SIG-M5 (cell line): ENCODE data around the gene TTLL7.

ENCODE experiments used
- DNase-seq: peaks from one replicate; lab custom pipeline; 2025; lab: John Stamatoyannopoulos, UW

Gene TTLL7

DNA sequence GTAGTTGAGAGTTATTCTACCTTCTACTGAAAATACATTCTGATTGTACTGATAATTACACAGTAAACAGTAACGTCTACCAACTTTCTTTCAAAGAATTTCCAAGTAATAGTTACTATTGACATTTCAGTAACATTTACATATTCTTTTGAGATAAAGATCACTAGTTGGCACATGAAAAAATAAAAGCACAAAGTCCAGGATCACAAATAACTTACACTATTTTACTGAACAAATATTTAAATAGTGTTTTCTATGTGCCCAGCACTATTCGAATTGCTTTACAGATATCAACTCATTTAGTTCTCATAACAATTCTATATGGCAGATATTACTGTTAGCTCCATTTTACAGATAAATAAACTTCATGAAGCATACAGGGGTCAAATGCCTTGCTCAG is 126.4 kb downstream of the TTLL7 start:
- no peak for DNase-seq

DNA sequence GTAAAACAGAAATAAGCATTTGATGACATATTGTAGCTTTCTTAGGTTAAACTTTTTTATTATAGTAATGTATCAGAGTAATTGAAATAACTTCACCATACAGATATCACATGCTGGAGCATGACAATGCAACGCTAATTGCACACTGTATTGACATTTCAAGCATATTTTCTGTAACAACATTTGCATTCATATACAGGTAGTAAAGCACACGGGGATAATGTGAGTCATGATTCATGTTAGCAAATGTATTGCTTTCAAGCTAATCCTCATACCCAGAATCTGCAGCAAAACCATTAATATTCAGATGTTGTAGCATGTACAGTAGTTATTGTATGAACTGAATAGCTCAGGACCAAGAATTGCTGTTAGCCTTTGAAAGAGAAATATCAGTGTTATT is 133.9 kb downstream of the TTLL7 start:
- DNase-seq = no peak

DNA sequence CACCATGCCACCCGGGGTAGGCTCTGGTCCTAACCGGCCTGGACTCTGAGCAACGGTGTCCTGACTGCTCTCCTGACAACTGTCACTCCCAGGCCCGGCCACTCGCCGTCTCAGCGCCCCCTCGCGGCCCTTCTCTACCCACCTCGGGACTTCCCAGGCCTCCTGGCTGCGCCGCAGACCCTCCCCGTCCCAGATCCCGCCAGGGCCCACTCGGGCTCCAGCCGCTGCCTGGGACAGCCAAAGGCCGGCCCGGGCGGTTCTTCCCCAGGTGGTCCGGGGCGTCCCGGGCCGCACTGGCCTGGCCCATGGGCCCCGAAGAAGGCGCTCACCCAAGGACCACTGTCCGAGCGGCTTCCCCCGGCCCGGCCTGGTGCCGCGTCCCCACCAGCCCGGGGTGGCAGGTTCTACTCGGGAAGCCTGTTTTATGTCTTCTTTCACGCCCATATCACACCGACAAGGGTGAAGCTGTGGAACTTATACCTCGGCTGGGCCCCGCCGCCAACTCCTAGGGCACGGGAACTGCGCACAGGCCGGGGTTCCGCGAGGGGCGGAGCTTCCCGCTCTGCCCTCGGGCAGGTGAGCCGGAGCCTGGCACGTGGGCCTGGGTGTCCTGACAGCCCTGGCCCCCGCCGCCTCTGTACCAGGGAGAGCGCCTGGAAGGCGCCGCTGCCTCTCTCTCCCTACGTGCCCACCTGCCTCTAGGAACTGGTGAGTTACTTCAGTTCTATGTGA is 138.3 kb downstream of the TTLL7 start:
- DNase-seq = no peak

GRCh38 chr1:83857716-83858115 is 141.2 kb downstream of the TTLL7 start:
- no peak for DNase-seq

DNA sequence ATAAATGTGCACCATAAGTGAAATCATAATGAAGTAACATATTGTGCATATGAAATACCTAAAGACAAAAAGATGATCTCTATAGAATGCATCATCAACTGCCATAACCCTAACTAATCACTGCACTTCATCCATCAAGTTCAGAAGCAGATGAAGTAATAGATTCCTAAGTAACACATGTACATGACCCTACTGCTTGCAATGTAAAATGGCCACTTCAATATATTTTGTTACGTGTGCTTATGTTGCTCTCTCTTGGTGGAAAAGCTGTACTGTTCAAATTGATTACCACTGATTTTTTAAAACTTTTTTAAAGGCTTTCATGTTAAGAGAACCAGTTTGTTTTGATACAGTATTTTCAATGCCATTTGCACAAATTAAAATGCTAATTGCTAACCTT is 141.8 kb downstream of the TTLL7 start:
- DNase-seq = no peak

DNA sequence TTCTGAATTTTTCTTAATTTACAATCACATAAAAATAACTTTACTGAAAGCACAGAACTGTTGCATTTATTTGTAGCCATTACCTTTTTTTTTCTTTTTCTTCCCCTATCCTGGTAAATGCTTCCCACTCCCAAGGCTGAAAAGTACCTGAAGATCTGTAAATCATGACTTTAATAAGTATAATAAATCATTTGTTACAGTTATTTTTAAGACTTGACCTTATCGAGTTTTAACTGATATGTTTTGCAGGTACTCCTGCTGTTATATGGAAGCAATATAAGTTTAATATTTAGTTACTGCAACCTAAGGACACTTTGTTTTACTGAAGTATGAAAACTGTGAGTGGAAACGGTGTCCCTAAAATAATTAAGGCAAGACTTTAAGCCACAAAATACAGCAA is 142.6 kb downstream of the TTLL7 start:
- DNase-seq = no peak

GRCh38 chr1:83854456-83854855 is 144.5 kb downstream of the TTLL7 start:
- DNase-seq = no peak

DNA sequence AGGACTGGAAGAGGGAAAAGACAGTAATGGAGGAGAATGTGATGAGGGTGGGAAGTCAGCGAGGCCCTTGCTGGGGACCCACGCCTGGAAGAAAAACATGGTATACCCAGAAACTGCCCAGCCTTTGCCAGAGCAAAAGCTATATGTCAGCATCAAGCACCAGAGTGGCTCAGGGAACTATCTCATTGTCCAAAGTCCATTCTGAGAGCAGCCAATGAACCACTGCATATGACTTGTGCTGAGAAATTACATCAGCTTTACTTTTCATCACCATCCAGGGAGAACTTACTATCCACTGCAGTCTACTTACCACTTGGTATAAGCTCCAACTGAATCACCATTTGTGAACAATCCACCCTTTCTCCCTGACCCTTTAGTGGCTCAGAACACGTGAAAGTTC is 148.1 kb downstream of the TTLL7 start:
- no peak for DNase-seq

DNA sequence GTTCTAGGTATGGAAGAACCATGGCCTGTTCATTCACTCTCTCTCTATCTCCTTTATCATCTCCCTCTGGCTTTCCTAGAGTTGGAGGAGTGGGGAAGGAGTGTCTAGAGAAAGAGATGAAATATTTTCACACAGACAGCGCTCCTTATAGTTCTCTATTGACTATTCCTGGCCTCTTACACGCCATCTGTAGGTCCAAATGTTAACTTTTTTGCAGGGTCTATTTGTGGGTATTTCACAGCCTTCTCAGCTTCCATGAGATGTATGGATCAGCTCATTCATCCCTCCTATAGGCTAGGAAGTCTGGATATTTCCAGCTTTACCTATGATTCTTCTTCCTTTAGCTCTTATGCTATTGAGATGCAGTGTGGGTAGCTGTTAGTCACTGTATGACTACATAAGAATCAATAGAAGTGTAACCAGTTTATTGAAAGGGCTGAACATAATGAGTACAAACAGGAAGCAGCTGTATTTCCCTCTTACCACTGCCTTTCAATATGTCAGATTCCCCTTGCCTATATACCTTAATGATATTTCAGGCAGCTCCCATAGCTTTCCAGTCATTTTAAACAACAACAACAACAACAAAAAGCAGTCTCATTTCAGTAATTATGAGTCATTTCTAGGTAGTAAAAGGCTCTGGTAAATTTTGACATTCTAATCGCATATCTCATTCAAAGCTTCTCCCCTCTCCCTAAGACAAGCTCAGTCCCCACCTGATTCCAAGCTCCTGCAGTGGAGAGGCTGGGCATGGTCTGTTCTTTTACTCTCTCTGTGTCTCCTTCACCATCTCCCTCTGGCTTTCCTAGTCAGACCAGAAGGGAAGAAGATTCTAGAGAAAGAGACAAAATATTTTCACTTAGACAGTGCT is 149.5 kb downstream of the TTLL7 start:
- DNase-seq = no peak

GRCh38 chr1:83846138-83846537 is 152.8 kb downstream of the TTLL7 start:
- no peak for DNase-seq

DNA sequence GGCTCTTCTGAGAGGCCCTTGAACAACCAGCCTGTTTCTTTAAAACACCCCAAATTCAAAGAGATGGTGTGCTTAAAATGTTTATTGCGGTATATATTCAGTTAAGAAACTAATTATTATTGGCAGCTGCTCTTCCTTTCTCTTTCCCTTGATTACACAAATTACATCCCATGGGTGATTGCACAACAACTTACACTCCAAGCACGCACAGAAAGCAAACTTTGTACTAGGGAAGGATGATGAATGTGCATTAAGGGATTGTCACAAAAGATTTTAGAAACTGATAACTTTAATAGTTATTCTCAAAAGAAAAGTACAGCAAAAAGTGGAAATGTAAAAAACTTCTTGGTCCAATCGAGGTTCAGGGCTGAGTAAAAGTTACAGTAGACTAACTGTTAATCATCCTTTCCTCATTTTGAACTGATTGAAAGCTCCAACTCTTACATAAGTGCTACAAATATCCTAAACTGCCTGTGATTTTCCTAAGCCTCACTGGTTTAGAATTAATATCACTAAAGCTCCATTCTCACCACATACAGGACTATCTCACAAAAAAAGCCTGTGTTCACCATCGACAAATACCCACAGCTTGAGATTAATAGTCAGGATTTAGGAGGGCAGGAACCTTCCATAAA is 153.4 kb downstream of the TTLL7 start:
- no peak for DNase-seq

- no peak for DNase-seq
These were observed 154.4 kb downstream of the TTLL7 start for GRCh38 chr1:83844546-83844945.

DNA sequence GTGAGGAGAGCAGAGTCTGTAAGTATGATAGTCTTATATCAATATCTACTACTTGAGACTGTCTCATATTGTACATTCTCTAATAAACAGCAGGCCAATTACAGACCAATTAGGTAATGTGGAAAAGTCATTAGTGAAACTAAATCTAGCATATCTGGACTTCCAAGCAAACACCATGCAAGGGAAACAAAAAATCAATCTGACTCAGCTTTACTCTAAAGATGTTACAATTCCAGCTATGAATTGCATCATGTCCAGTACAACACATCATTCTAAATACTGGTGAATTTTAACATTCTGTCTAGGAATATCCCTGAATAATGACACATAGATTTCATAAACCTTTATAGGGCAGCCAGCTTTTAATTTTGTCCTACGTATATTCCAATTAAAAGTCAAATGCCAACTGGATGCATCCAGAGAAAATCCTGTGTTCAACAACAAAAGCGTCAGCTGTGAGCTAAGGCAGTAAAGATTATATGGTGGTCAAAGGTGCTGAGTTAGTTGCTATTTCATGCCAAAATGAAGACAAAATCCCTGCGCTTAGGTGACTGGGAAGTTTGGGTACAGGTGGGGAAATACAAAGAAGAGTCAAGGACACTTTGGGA is 159.3 kb downstream of the TTLL7 start:
- DNase-seq = no peak

DNA sequence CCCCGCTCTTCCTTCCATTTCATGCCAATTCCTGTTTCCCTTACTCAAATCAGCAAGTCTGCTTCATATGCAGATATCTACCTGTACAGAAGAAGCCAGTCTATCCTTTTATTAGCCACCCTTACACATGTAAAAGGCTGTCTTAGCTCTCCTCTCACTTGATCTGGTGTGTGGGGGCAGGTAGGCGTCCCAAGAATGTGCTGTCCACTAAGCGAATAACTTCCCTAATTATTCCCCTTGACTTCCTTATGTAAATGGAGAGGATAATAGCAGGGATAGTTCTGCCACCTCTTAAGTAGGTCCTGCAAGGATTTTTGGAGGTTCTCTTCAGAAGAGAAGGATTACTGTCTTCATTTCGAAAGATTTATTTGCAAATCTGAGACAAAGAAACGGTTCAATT is 160.4 kb downstream of the TTLL7 start:
- no peak for DNase-seq

DNA sequence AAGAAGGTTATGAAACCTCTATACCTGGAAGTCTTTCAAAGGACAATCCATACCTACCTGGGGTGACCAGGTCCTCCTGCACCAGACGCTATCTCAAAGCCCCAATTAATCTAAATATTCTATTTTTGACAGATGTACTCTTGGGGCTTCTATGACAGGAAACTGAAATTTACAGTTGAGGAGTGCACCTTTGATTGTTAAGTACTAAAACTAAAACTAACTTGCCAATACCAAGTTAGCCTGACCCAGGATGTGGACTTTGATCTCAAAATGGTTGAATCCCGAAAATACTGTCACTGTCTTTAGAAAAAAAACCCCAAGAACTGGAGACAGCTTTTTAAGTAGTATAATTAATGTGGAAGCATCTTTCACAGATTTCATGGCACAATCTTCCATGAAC is 162.4 kb downstream of the TTLL7 start:
- no peak for DNase-seq

DNA sequence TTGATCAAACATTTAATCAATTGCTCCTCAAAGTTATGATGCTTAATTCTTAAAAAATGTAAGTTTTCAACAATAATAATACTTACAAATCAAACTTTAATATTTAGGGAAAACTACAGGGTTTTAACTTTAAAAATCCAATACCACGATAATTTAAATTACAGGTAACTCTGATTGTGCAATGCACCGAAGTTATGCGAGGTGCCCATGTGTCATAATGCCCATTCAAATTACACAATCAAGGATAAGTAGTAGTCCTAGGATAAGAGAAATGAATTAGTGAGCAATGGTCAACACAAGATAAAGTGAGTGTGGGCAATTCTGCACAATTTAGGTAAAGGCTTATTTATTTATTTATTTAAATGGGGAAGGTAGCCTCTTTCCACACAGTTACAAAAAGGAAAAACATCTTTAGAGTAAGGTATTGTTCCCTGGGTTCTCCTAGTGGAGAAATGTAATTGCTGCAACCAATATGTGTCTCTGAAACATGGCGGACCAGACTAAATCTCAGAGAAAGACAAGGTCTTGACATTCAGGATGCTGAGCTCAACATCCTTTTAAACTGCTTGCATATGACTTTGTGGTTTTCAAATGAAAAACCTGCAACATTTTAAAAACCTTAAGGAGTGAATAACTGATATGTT is 164.2 kb downstream of the TTLL7 start:
- no peak for DNase-seq

DNA sequence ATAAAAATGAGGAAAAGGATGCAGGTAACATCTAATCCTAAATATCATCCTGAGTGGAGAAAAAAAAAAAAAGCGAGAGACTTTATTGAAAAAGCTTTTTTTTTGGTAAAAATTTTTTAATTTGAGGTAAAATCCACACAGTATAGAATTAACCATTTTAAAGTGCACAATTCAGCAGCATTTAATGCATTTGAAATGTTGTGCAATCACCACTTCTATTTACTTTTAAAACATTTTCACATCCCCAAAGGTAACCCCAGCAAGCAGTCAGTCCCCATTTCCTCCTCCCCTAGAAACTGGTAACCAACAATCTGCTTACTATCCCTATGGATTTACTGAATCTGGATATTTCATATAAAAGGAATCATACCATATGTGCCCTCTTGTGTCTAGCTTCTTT is 166.7 kb downstream of the TTLL7 start:
- DNase-seq = no peak

DNA sequence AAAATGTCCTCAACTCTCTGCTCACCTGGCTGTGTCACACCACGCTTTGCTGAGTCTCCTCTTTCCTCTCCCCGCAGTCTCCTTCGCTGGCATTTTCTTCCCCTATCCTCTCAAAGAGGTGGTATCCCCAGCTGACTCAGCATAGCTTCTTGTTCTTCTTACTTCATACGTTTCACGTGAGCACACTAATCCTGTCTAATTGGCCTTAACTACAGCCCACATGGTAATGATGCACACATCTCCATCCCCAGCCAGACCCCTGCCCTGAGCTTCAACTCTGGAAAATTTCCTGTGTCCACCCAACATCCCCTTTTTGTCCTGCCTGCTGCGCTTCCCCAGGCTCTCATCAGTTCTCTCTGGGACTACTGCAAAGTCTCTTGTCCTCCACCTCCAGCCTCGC is 169.8 kb downstream of the TTLL7 start:
- DNase-seq = no peak

GRCh38 chr1:83828456-83828855 is 170.5 kb downstream of the TTLL7 start:
- no peak for DNase-seq

- no peak for DNase-seq
These were observed 171.2 kb downstream of the TTLL7 start for GRCh38 chr1:83827741-83828140.

DNA sequence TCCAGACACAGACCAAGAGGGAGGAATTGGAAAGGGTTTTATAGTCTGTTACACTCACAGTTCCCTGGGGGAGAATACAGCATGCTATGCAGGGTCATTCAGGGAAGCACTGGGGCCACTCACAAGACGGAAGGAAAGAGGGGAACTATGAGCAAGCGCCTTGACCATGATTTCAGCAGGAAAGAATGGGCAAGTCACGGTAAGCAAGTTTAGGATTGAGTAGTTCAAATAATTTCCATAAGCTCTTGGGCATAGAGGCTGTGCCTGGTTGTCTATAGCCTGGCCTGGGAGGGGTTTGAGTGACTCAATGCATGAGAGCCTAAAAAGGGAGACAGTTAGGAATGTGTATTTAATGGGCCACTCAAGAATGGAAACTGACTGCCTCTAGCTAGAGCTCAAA is 176.7 kb downstream of the TTLL7 start:
- DNase-seq = no peak

GRCh38 chr1:83819436-83819835 is 179.5 kb downstream of the TTLL7 start:
- no peak for DNase-seq
